RPMI7951 (cell line): ENCODE measurements around the gene DEUP1. TPM values are rescaled to one million over a fixed set of nuclear protein-coding genes. Genes with fewer than 3 reads are reported as not detected.
"Not testable (repeated sequence)": the region's sequence is repeated elsewhere in the genome, so short reads cannot be mapped to it uniquely, and the experiment has no call there.

ENCODE experiments used
- DNase-seq: peaks from one replicate; pipeline ENCODE4 v3.0.0-alpha.2; 2012; ENCODE audit warnings: low read depth
- total RNA-seq: library from RNA; depleted of rRNA; stranded (reverse); fragments of >200 nt; shearing (Covaris generic); gene quantifications from 2 replicates; pipeline ENCODE4 v1.2.3, GENCODE V29; 2014; rRNA removed

The DEUP1 gene
- total RNA-seq: not detected in 2 replicates

GRCh38 chr11:93330446-93330984 is at the start of gene DEUP1:
TSS of gene DEUP1 (plus strand) at chr11:93330742. CDS start at chr11:93332260, 1,518 bp downstream.
- no peak for DNase-seq

GRCh38 chr11:93285430-93285829 is 45.1 kb upstream of the DEUP1 start:
- no peak for DNase-seq

- no peak for DNase-seq
Observed at GRCh38 chr11:93287434-93287833, 43.1 kb upstream of the DEUP1 start.

- DNase-seq: no peak
Observed at GRCh38 chr11:93288079-93288478, 42.5 kb upstream of the DEUP1 start.

GRCh38 chr11:93288767-93289166 is 41.8 kb upstream of the DEUP1 start:
- DNase-seq: no peak

GRCh38 chr11:93289782-93290463 is 40.6 kb upstream of the DEUP1 start:
- DNase-seq: peak; percentile 8

GRCh38 chr11:93291110-93291509 is 39.4 kb upstream of the DEUP1 start:
- no peak for DNase-seq

- DNase-seq: no peak
Observed at GRCh38 chr11:93291898-93292297, 38.6 kb upstream of the DEUP1 start.

GRCh38 chr11:93295921-93296575 is 34.5 kb upstream of the DEUP1 start:
- DNase-seq: no peak

GRCh38 chr11:93303689-93304088 is 26.9 kb upstream of the DEUP1 start:
- no peak for DNase-seq

- not testable (repeated sequence) for DNase-seq
Observed at GRCh38 chr11:93314399-93314798, 16.1 kb upstream of the DEUP1 start.

GRCh38 chr11:93319224-93319839 is 11.2 kb upstream of the DEUP1 start:
- no peak for DNase-seq

GRCh38 chr11:93320230-93320629 is 10.3 kb upstream of the DEUP1 start:
- DNase-seq: no peak

GRCh38 chr11:93322207-93322606 is 8.3 kb upstream of the DEUP1 start:
- no peak for DNase-seq

- DNase-seq: no peak
Observed at GRCh38 chr11:93323747-93324146, 6.8 kb upstream of the DEUP1 start.

GRCh38 chr11:93324500-93324899 is 6.0 kb upstream of the DEUP1 start:
- DNase-seq: no peak

- no peak for DNase-seq
Observed at GRCh38 chr11:93326681-93327080, 3.9 kb upstream of the DEUP1 start.

- DNase-seq: no peak
Observed at GRCh38 chr11:93329936-93330445, 551 bp upstream of the DEUP1 start.

GRCh38 chr11:93340223-93340622 is 9.7 kb downstream of the DEUP1 start:
- DNase-seq: no peak

- DNase-seq: no peak
Observed at GRCh38 chr11:93344855-93345333, 14.4 kb downstream of the DEUP1 start.

- no peak for DNase-seq
Observed at GRCh38 chr11:93348930-93349329, 18.4 kb downstream of the DEUP1 start.

GRCh38 chr11:93350835-93351234 is 20.3 kb downstream of the DEUP1 start:
- no peak for DNase-seq
